Measurements from ENCODE around the gene ZFAND5. TPM values are rescaled to one million over a fixed set of nuclear protein-coding genes. Genes with fewer than 3 reads are reported as not detected.
A peak's percentile ranks its signal among the peaks of the same experiment; 100 is the strongest.

The ZFAND5 gene
- total RNA-seq, 2 experiments from 2014 or later = 368 TPM

DNA sequence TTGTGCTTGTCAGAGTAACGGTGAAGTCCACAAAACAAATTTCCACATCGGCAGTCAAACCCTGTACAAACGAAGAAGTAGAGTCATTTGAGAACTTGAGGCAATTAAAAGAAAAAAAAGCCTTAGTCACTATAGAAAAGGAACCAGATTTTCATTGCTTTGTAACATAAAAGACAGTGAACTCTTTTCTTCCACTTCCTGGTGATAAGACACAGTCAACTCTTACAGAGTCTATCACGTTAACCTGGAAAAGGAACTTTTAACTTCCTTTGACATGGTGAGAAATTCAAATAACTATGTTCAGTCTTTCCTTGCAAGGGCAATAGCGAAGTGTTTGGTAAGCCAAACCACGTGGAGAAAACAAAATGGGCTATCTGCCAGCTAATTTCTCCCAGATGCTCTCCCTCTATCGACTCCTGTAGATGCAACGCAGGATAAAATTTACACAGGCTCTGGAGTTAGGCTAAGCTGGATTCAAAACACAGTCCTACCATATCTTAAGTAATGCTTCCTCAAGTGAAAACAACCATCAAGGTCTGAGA, 8.9 kb downstream of the ZFAND5 start:
- no peak overlapping the region for H3K4me3 ChIP-seq (ENCODE audit: low read length)
- Mint-ChIP-seq H3K27me3 (no peaks in the 10 kb centered on the region), H3K4me1 (ENCODE audit: low read depth) (peaks cover 66% of the 10 kb centered on the region), H3K9me3 (no peaks in the 10 kb centered on the region), H3K27ac (peak overlapping the region; percentile 63), H3K36me3 (ENCODE audit: low read depth) (peaks cover 92% of the 10 kb centered on the region), H3K4me3 (no peak overlapping the region)
- H3K36me3 ChIP-seq (ENCODE audit: insufficient read depth, low read length) = peaks cover 62% of the 10 kb centered on the region
- ATAC-seq (ENCODE audit: poor library complexity) (no peak), DNase-seq (peak in 1 of 14 experiments; percentile 11)
- H3K9me3 ChIP-seq (ENCODE audit: control insufficient read depth in 1 of 2, insufficient read depth in 1 of 2, low read length in 2 of 2) = no peaks in the 10 kb centered on the region
- no peak overlapping the region for H3K27ac ChIP-seq (ENCODE audit: low read depth in 1 of 2, low read length in 2 of 2)
- H3K27me3 ChIP-seq (ENCODE audit: control insufficient read depth in 1 of 2, insufficient read depth in 2 of 2, low read length in 2 of 2) = no peaks in the 10 kb centered on the region
- ChIA-PET CTCF (interaction anchor here (0.6 kb wide), 1 partner anchor 50 kb away, joined by 3 read pairs; no protein-coding TSS in a partner anchor), POLR2A (interaction anchor here (1.3 to 1.5 kb wide), 2 partner anchors 9 to 10 kb away, joined by 5 to 6 read pairs; partner anchors contain the start of gene ZFAND5)
- peaks cover 8% of the 10 kb centered on the region for H3K4me1 ChIP-seq (ENCODE audit: insufficient read depth, low read length)
- TF ChIP-seq, protein P1, sequence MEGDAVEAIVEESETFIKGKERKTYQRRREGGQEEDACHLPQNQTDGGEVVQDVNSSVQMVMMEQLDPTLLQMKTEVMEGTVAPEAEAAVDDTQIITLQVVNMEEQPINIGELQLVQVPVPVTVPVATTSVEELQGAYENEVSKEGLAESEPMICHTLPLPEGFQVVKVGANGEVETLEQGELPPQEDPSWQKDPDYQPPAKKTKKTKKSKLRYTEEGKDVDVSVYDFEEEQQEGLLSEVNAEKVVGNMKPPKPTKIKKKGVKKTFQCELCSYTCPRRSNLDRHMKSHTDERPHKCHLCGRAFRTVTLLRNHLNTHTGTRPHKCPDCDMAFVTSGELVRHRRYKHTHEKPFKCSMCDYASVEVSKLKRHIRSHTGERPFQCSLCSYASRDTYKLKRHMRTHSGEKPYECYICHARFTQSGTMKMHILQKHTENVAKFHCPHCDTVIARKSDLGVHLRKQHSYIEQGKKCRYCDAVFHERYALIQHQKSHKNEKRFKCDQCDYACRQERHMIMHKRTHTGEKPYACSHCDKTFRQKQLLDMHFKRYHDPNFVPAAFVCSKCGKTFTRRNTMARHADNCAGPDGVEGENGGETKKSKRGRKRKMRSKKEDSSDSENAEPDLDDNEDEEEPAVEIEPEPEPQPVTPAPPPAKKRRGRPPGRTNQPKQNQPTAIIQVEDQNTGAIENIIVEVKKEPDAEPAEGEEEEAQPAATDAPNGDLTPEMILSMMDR (IDR thresholded peaks at IDR 0.05) = no peak
- intact Hi-C loops (cut with DNase I, micrococcal nuclease) = loop anchor here in 1 of 2 experiments (10.0 kb wide), 1 partner anchor 809 kb away; no protein-coding TSS in a partner anchor

DNA sequence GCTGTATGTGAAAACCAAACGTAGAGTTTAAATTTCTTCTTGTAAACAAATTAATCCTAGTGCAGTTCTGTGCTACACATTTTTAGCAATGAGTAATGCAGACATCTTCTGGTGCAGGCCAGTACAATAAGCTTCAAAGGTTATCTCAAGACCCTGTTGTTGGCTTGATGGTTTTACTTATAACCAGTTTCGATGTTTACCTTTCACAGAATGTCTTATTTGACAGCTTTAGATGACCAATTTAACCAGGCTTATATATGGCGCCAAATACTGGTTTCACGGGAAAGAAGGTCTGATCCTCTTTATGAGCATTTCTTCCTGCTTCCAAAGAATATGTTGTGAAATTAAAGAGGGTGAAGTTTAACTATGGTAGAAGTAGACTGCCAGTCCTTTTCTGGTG, 9.9 kb downstream of the ZFAND5 start:
- DNase-seq = no peak
- H3K4me1 ChIP-seq (ENCODE audit: insufficient read depth, low read length) = peaks cover 4% of the 10 kb centered on the region
- ChIA-PET POLR2A (interaction anchor here (1.0 kb wide), 1 partner anchor 10 kb away, joined by 3 read pairs; the partner anchor contains the start of gene ZFAND5), CTCF (interaction anchor here (0.6 kb wide), 1 partner anchor 51 kb away, joined by 3 read pairs; no protein-coding TSS in a partner anchor)
- no peaks in the 10 kb centered on the region for H3K9me3 ChIP-seq (ENCODE audit: control insufficient read depth in 1 of 2, insufficient read depth in 1 of 2, low read length in 2 of 2)
- peaks cover 54% of the 10 kb centered on the region for H3K36me3 ChIP-seq (ENCODE audit: insufficient read depth, low read length)
- no peak overlapping the region for H3K27ac Mint-ChIP-seq
- H3K27me3 ChIP-seq (ENCODE audit: control insufficient read depth in 1 of 2, insufficient read depth in 2 of 2, low read length in 2 of 2) = no peaks in the 10 kb centered on the region
- no peaks in the 10 kb centered on the region for H3K9me3 Mint-ChIP-seq
- H3K4me1 Mint-ChIP-seq (ENCODE audit: low read depth) = peaks cover 56% of the 10 kb centered on the region
- H3K4me3 ChIP-seq (ENCODE audit: low read length) = no peak overlapping the region
- H3K27me3 Mint-ChIP-seq = no peaks in the 10 kb centered on the region
- intact Hi-C loops (cut with DNase I, micrococcal nuclease) = loop anchor here (1.0 to 10.0 kb wide), 2 partner anchors 9 to 810 kb away; no protein-coding TSS in a partner anchor
- TF ChIP-seq, protein P1 (IDR thresholded peaks at IDR 0.05) = no peak
- H3K36me3 Mint-ChIP-seq (ENCODE audit: low read depth) = peaks cover 87% of the 10 kb centered on the region
- no peak overlapping the region for H3K27ac ChIP-seq (ENCODE audit: low read depth in 1 of 2, low read length in 2 of 2)
- ATAC-seq (ENCODE audit: poor library complexity) = no peak
- no peak overlapping the region for H3K4me3 Mint-ChIP-seq

DNA sequence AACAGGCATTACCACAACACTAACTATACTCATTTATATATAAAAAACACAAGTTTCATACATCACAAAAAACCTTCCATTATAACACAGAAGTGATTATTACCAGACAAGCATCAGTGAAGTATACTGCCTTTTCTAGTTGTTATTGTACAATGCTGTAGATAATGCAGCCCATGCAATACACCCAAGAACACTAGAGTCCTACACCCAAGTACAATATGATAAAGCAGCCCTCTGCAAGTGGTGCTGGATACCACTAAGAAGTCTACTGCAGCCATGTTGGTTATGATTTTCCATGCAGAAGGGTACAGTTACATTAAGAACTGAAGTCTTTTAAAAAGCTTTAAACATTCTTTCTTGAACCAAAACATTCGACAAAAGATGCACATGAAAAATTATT, 10.3 kb downstream of the ZFAND5 start:
- POLR2A ChIA-PET = interaction anchor here (1.0 kb wide), 1 partner anchor 10 kb away, joined by 3 read pairs; the partner anchor contains the start of gene ZFAND5

More for the DNA sequence above, 10.3 kb downstream of the ZFAND5 start:
- Histone ChIP-seq H3K27ac (ENCODE audit: low read depth in 1 of 2, low read length in 2 of 2) (no peak overlapping the region), H3K36me3 (ENCODE audit: insufficient read depth, low read length) (peaks cover 50% of the 10 kb centered on the region), H3K4me3 (ENCODE audit: low read length) (no peak overlapping the region), H3K9me3 (ENCODE audit: control insufficient read depth in 1 of 2, insufficient read depth in 1 of 2, low read length in 2 of 2) (no peaks in the 10 kb centered on the region), H3K27me3 (ENCODE audit: control insufficient read depth in 1 of 2, insufficient read depth in 2 of 2, low read length in 2 of 2) (no peaks in the 10 kb centered on the region), H3K4me1 (ENCODE audit: insufficient read depth, low read length) (peaks cover 4% of the 10 kb centered on the region)
- Mint-ChIP-seq H3K4me3 (no peak overlapping the region), H3K27me3 (no peaks in the 10 kb centered on the region), H3K27ac (no peak overlapping the region), H3K36me3 (ENCODE audit: low read depth) (peaks cover 83% of the 10 kb centered on the region), H3K4me1 (ENCODE audit: low read depth) (peaks cover 52% of the 10 kb centered on the region), H3K9me3 (no peaks in the 10 kb centered on the region)
- ATAC-seq (ENCODE audit: poor library complexity) (no peak), DNase-seq (no peak)
- CTCF ChIA-PET = no interaction called here
- intact Hi-C loops (cut with DNase I, micrococcal nuclease) = loop anchor here (1.0 to 10.0 kb wide), 2 partner anchors 10 to 810 kb away; no protein-coding TSS in a partner anchor
- TF ChIP-seq, protein P1 (IDR thresholded peaks at IDR 0.05) = no peak

Measured in CD4-positive, alpha-beta T cell (primary cell).